ENCODE results near the gene UNC5A. TPM values are rescaled to one million over a fixed set of nuclear protein-coding genes. Genes with fewer than 3 reads are reported as not detected.

UNC5A gene
- total RNA-seq, 4 donors from 2014 or later: 0.34 to 0.67 (median 0.67) TPM; not detected in 1

- 16 to 19% methylated on average over 12 to 15 of the region's 15 CpGs for whole genome bisulfite sequencing, 2 donors
- H3K27me3 ChIP-seq: no peaks in the 10 kb centered on the region
- H3K4me3 ChIP-seq (replicated peaks in 1 of 3): no peak overlapping the region
- no peaks in the 10 kb centered on the region for H3K36me3 ChIP-seq
- H3K4me1 ChIP-seq: peaks cover 0 to 5% of the 10 kb centered on the region in 2 donors
- no peak overlapping the region for H3K27ac ChIP-seq
- DNase-seq: no peak
- H3K9me3 ChIP-seq: no peaks in the 10 kb centered on the region
- TF ChIP-seq CTCF (IDR thresholded peaks at IDR 0.05) (no peak), POLR2A (IDR thresholded peaks at IDR 0.05) (no peak)
- intact Hi-C loops (cut with DNase I): no loop called here
Measured at GRCh38 chr5:176784218-176785165, 25.9 kb upstream of the UNC5A start.

GRCh38 chr5:176785184-176786145, 24.9 kb upstream of the UNC5A start:
- intact Hi-C loops (cut with DNase I): no loop called here
- H3K9me3 ChIP-seq: no peaks in the 10 kb centered on the region
- 46 to 52% methylated on average over 26 of the region's 27 CpGs for WGBS, 2 donors

GRCh38 chr5:176787676-176788075, 22.7 kb upstream of the UNC5A start:
- Histone ChIP-seq H3K4me3 (replicated peaks in 1 of 3) (no peak overlapping the region), H3K27me3 (no peaks in the 10 kb centered on the region), H3K9me3 (no peaks in the 10 kb centered on the region), H3K36me3 (no peaks in the 10 kb centered on the region), H3K27ac (no peak overlapping the region), H3K4me1 (no peaks in the 10 kb centered on the region)
- intact Hi-C loops (cut with DNase I): no loop called here
- TF ChIP-seq POLR2A (IDR thresholded peaks at IDR 0.05) (no peak), CTCF (IDR thresholded peaks at IDR 0.05) (no peak)
- 91 to 94% methylated on average over 3 of the region's 3 CpGs for WGBS, 2 donors
- no peak for DNase-seq

More at GRCh38 chr5:176785184-176786145, 24.9 kb upstream of the UNC5A start:
- Histone ChIP-seq H3K4me3 (replicated peaks in 1 of 3) (no peak overlapping the region), H3K4me1 (peaks cover 0 to 5% of the 10 kb centered on the region in 2 donors), H3K27ac (no peak overlapping the region), H3K36me3 (no peaks in the 10 kb centered on the region), H3K27me3 (no peaks in the 10 kb centered on the region)
- DNase-seq: no peak
- TF ChIP-seq CTCF (IDR thresholded peaks at IDR 0.05) (no peak), POLR2A (IDR thresholded peaks at IDR 0.05) (no peak)

- DNase-seq: no peak
- intact Hi-C loops (cut with DNase I): no loop called here
- no peaks in the 10 kb centered on the region for H3K4me1 ChIP-seq
- no peak overlapping the region for H3K4me3 ChIP-seq (replicated peaks in 1 of 3)
- H3K27me3 ChIP-seq: no peaks in the 10 kb centered on the region
- no peak overlapping the region for H3K27ac ChIP-seq
- no peaks in the 10 kb centered on the region for H3K9me3 ChIP-seq
- no peaks in the 10 kb centered on the region for H3K36me3 ChIP-seq
- TF ChIP-seq POLR2A (IDR thresholded peaks at IDR 0.05) (no peak), CTCF (IDR thresholded peaks at IDR 0.05) (no peak)
- 62% methylated on average over 7 of the region's 7 CpGs for WGBS, 2 donors
Measured at GRCh38 chr5:176788091-176788490, 22.3 kb upstream of the UNC5A start.
